Caco-2 (cell line): ENCODE measurements around the gene ZSWIM4. TPM values are rescaled to one million over a fixed set of nuclear protein-coding genes. Genes with fewer than 3 reads are reported as not detected.

Source experiments
- BruUV-seq: library from RNA; stranded (reverse); fragments of 400-500 nt; replicated peaks from 2 replicates; lab custom pipeline; 2021; lab: Mats Ljungman, UMichigan
- CTCF ChIA-PET: fragments of 300-600 bp; sonication (Branson Sonifier 250); formaldehyde crosslinking; loops from one replicate; lab custom pipeline; 2022; ENCODE audit warnings: antibody characterized with exemption; lab: Charles Lee
- POLR2A ChIA-PET: fragments of 300-600 bp; sonication (Branson Sonifier 250); formaldehyde crosslinking; loops from one replicate; lab custom pipeline; 2022; ENCODE audit warnings: antibody characterized with exemption; lab: Charles Lee
- DNase-seq, 2 experiments: peaks; one replicate each; pipeline versions ENCODE4 v3.0.0 to v3.0.0-alpha.2; 2020 to 2022
- H3K27me3 ChIP-seq: replicated peaks from 2 replicates; pipeline ENCODE4 v1.6.0; 2011; ENCODE audit warnings: low read length; ENCODE audit not compliant: control insufficient read depth, insufficient read depth
- H3K36me3 ChIP-seq: 2 replicates; pipeline ENCODE4 v1.5.1; 2011; ENCODE audit warnings: low read length; ENCODE audit not compliant: control insufficient read depth, insufficient read depth
- H3K4me1 ChIP-seq: fragments of 250-450 bp; sonication (Bioruptor Pico); 2 replicates; pipeline ENCODE4 v1.5.1; 2020; ENCODE audit warnings: mild to moderate bottlenecking
- H3K4me3 ChIP-seq: 2 replicates; pipeline ENCODE4 v1.5.1; 2011; ENCODE audit warnings: low read depth, mild to moderate bottlenecking, control low read depth, low read length
- H3K9me3 ChIP-seq: fragments of 250-450 bp; sonication (Bioruptor Pico); 2 replicates; pipeline ENCODE4 v1.5.1; 2020; ENCODE audit warnings: mild to moderate bottlenecking, moderate library complexity
- H3K27ac Mint-ChIP-seq: one replicate; pipeline ENCODE4 v1.8.0; 2022; ENCODE audit warnings: mixed read lengths; ENCODE audit not compliant: unreplicated experiment
- H3K27me3 Mint-ChIP-seq: one replicate; pipeline ENCODE4 v1.8.0; 2022; ENCODE audit warnings: mixed read lengths; ENCODE audit not compliant: insufficient read depth, unreplicated experiment
- H3K36me3 Mint-ChIP-seq: one replicate; pipeline ENCODE4 v1.8.0; 2022; ENCODE audit warnings: mild to moderate bottlenecking, mixed read lengths; ENCODE audit not compliant: insufficient read depth, unreplicated experiment
- H3K4me1 Mint-ChIP-seq: one replicate; pipeline ENCODE4 v1.8.0; 2022; ENCODE audit warnings: low read depth, mixed read lengths; ENCODE audit not compliant: unreplicated experiment
- H3K4me3 Mint-ChIP-seq: one replicate; pipeline ENCODE4 v1.8.0; 2022; ENCODE audit warnings: mild to moderate bottlenecking, moderate library complexity, mixed read lengths; ENCODE audit not compliant: unreplicated experiment
- H3K9me3 Mint-ChIP-seq: one replicate; pipeline ENCODE4 v1.8.0; 2022; ENCODE audit warnings: mixed read lengths; ENCODE audit not compliant: unreplicated experiment
- intact Hi-C: fragments of 100-400 bp; cut with micrococcal nuclease; formaldehyde crosslinking; loops from one replicate; pipeline ENCODE4 v1.10.0; 2022; ENCODE audit not compliant: unreplicated experiment
- total RNA-seq: library from RNA; stranded (reverse); gene quantifications from 2 replicates; pipeline ENCODE4 v1.2.3, GENCODE V29; 2022
- TF ChIP-seq, protein P1 (sequence below), 2 experiments: fragments of 200-600 bp in 1 of 2; IDR thresholded peaks; 1 replicate in 1 of 2; 2 replicates in 1 of 2; pipeline versions ENCODE4 v1.5.1 to v1.8.0; 2011 to 2022; ENCODE audit warnings: antibody characterized with exemption in 1 of 2, control low read depth in 1 of 2, inconsistent platforms in 1 of 2, low read depth in 1 of 2, low read length in 1 of 2, mild to moderate bottlenecking in 1 of 2, moderate library complexity in 1 of 2; ENCODE audit not compliant: insufficient read depth in 1 of 2, severe bottlenecking in 1 of 2, unreplicated experiment in 1 of 2

Gene ZSWIM4
- total RNA-seq, 1 experiment from 2014 or later, result 4.0 TPM

DNA sequence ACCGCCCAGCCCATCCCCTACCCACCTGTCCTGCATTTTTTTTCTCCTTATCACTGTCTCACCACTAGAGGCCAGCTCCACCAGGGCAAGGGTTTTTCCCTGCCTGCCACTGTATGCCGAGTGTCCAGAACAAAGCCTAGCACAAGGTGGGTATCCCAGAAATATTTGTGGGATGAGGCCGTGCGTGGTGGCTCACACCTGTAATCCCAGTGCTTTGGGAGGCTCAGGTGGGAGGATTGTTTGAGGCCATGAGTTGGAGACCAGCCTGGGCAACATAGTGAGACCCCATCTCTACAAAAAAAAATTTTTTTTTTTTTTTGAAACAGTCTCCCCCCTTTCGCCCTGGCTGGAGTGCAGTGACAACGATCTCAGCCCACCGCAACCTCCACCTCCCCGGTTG lies 33.8 kb upstream of the ZSWIM4 start:
- H3K27ac Mint-ChIP-seq, result no peak overlapping the region
- POLR2A ChIA-PET, result no interaction called here
- Histone ChIP-seq H3K27me3 (no peaks in the 10 kb centered on the region), H3K4me3 (no peak overlapping the region), H3K36me3 (no peaks in the 10 kb centered on the region), H3K9me3 (no peaks in the 10 kb centered on the region), H3K4me1 (peaks cover 4% of the 10 kb centered on the region; the same call in 1 of the 2 replicates)
- TF ChIP-seq, protein P1, sequence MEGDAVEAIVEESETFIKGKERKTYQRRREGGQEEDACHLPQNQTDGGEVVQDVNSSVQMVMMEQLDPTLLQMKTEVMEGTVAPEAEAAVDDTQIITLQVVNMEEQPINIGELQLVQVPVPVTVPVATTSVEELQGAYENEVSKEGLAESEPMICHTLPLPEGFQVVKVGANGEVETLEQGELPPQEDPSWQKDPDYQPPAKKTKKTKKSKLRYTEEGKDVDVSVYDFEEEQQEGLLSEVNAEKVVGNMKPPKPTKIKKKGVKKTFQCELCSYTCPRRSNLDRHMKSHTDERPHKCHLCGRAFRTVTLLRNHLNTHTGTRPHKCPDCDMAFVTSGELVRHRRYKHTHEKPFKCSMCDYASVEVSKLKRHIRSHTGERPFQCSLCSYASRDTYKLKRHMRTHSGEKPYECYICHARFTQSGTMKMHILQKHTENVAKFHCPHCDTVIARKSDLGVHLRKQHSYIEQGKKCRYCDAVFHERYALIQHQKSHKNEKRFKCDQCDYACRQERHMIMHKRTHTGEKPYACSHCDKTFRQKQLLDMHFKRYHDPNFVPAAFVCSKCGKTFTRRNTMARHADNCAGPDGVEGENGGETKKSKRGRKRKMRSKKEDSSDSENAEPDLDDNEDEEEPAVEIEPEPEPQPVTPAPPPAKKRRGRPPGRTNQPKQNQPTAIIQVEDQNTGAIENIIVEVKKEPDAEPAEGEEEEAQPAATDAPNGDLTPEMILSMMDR (IDR thresholded peaks at IDR 0.05; ENCODE audit: insufficient read depth in 1 of 2, low read depth in 1 of 2, low read length in 1 of 2, severe bottlenecking in 1 of 2, unreplicated experiment in 1 of 2), result no peak
- no peak for DNase-seq
- intact Hi-C loops, result no loop called here
- CTCF ChIA-PET, result interaction anchor here (1.0 kb wide), 1 partner anchor 30 kb away, joined by 3 read pairs; no protein-coding TSS in a partner anchor
- no peaks in the 10 kb centered on the region for H3K9me3 Mint-ChIP-seq
- H3K36me3 Mint-ChIP-seq, result peaks cover 18% of the 10 kb centered on the region
- BruUV-seq, result no TSS peak
- peaks cover 9% of the 10 kb centered on the region for H3K4me1 Mint-ChIP-seq
- no peak overlapping the region for H3K4me3 Mint-ChIP-seq
- H3K27me3 Mint-ChIP-seq, result no peaks in the 10 kb centered on the region

DNA sequence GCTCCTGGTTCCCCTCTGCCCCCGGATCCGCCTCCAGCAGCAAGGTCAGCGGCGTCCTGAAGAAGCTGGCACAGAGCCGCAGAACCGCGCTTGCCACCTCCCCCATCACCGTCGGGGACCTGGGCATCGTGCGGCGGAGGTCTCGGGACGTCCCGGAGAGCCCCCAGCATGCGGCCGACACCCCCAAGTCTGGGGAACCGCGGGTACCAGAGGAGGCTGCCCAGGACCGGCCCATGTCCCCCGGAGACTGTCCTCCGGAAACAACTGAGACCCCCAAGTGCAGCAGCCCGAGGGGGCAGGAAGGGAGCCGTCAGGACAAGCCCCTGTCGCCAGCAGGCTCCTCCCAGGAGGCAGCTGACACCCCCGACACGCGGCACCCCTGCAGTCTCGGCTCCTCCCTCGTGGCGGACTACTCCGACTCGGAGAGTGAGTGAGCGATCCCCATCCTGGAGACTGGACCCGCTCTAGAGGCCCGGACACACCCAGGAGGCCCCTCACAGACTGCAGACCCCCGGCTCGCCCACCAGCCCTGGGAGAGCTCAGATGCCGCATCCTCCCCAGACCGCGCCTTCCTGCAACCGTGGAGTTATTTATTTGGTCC lies 32.5 kb upstream of the ZSWIM4 start:
- no peaks in the 10 kb centered on the region for H3K27me3 ChIP-seq
- H3K9me3 ChIP-seq, result no peaks in the 10 kb centered on the region
- Mint-ChIP-seq H3K27ac (peak overlapping the region; percentile 57), H3K4me3 (no peak overlapping the region), H3K9me3 (no peaks in the 10 kb centered on the region), H3K27me3 (no peaks in the 10 kb centered on the region), H3K4me1 (peaks cover 9% of the 10 kb centered on the region), H3K36me3 (peaks cover 18% of the 10 kb centered on the region)
- peaks cover 4% of the 10 kb centered on the region; the same call in 1 of the 2 replicates for H3K4me1 ChIP-seq
- intact Hi-C loops, result no loop called here
- TF ChIP-seq, protein P1 (IDR thresholded peaks at IDR 0.05; ENCODE audit: insufficient read depth in 1 of 2, low read depth in 1 of 2, low read length in 1 of 2, severe bottlenecking in 1 of 2, unreplicated experiment in 1 of 2), result no peak
- H3K4me3 ChIP-seq, result no peak overlapping the region
- BruUV-seq, result no TSS peak
- CTCF ChIA-PET, result no interaction called here
- H3K36me3 ChIP-seq, result no peaks in the 10 kb centered on the region
- no peak for DNase-seq
- POLR2A ChIA-PET, result no interaction called here

DNA sequence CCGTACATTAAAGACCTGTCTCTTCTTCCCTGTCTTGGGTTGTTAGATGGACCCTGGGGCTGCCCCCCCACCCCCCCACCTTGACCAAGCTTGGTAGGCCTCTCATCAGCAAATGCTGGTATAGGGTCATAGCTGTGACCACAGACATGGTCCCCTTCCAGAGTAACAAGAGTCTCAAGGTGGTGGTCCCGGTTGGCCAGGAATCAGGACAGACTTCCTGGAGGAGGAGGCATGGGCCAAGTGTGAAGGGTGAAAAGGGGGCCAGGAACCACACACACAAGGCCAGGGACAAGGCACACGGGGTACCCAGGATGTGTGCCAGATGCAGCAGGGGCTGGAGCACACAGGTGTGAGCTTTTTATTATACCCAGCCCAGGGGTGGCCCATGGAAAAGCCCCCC lies 32.0 kb upstream of the ZSWIM4 start:
- Mint-ChIP-seq H3K4me1 (peaks cover 9% of the 10 kb centered on the region), H3K4me3 (peak overlapping the region; percentile 80), H3K27ac (peak overlapping the region; percentile 57), H3K9me3 (no peaks in the 10 kb centered on the region), H3K27me3 (no peaks in the 10 kb centered on the region), H3K36me3 (peaks cover 18% of the 10 kb centered on the region)
- intact Hi-C loops, result no loop called here
- no peaks in the 10 kb centered on the region for H3K9me3 ChIP-seq
- BruUV-seq, result no TSS peak
- TF ChIP-seq, protein P1 (IDR thresholded peaks at IDR 0.05; ENCODE audit: insufficient read depth in 1 of 2, low read depth in 1 of 2, low read length in 1 of 2, severe bottlenecking in 1 of 2, unreplicated experiment in 1 of 2), result no peak
- ChIA-PET CTCF (no interaction called here), POLR2A (no interaction called here)
- DNase-seq, result no peak
- no peak overlapping the region for H3K4me3 ChIP-seq
- peaks cover 4% of the 10 kb centered on the region; the same call in 1 of the 2 replicates for H3K4me1 ChIP-seq
- no peaks in the 10 kb centered on the region for H3K27me3 ChIP-seq
- H3K36me3 ChIP-seq, result no peaks in the 10 kb centered on the region
